Tibial nerve (tissue), 4 donors: ENCODE measurements around the gene EIF2S1. TPM values are rescaled to one million over a fixed set of nuclear protein-coding genes. Genes with fewer than 3 reads are reported as not detected.

ENCODE experiments used
- DNase-seq, 2 donors: peaks; one replicate each; pipeline ENCODE4 v3.0.0-alpha.2; 2019; ENCODE audit warnings: low spot score in 2 of 2
- H3K27ac ChIP-seq, 4 donors: fragments of 200-600 bp; sonication (generic) in 3 of 4; one replicate each; pipeline ENCODE4 v1.5.1; 2017 to 2019; ENCODE audit warnings: mild to moderate bottlenecking in 1 of 4
- H3K27me3 ChIP-seq, 2 donors: fragments of 200-600 bp; sonication (generic) in 1 of 2; one replicate each; pipeline versions ENCODE4 v1.5.1 to v1.6.0; 2017 to 2019
- H3K36me3 ChIP-seq, 3 donors: fragments of 200-600 bp; sonication (generic); one replicate each; pipeline ENCODE4 v1.5.1; 2018 to 2019
- H3K4me1 ChIP-seq, 4 donors: fragments of 200-600 bp; sonication (generic) in 3 of 4; one replicate each; pipeline ENCODE4 v1.5.1; 2017 to 2019
- H3K4me3 ChIP-seq, 4 donors: fragments of 200-600 bp; sonication (generic) in 3 of 4; one replicate each; pipeline ENCODE4 v1.5.1; 2017 to 2019; ENCODE audit warnings: mild to moderate bottlenecking in 1 of 4, moderate library complexity in 1 of 4
- H3K9me3 ChIP-seq, 4 donors: fragments of 200-600 bp; sonication (generic) in 3 of 4; one replicate each; pipeline ENCODE4 v1.5.1; 2017 to 2019
- CTCF ChIP-seq, 5 experiments: fragments of 200-600 bp in 3 of 5; fragments of 450-650 bp in 2 of 5; sonication (generic) in 3 of 5; IDR thresholded peaks; one replicate each; pipeline ENCODE4 v1.5.1; 2016 to 2019; ENCODE audit warnings: antibody characterized with exemption in 5 of 5, mild to moderate bottlenecking in 3 of 5, moderate library complexity in 2 of 5
- EP300 ChIP-seq, 2 donors: sonication (generic); formaldehyde crosslinking; IDR thresholded peaks; one replicate each; pipeline ENCODE4 v1.6.1; 2017; ENCODE audit warnings: antibody characterized with exemption in 2 of 2, mild to moderate bottlenecking in 1 of 2
- POLR2A ChIP-seq, 2 donors: fragments of 450-650 bp; IDR thresholded peaks; one replicate each; pipeline ENCODE4 v1.6.1; 2017; ENCODE audit warnings: antibody characterized with exemption in 2 of 2, mild to moderate bottlenecking in 2 of 2, moderate library complexity in 2 of 2
- WGBS, 2 donors: methylation state at CpG; one replicate each; pipeline ENCODE4 v1.1.5; 2018; 5-methylcytosine and 5-hydroxymethylcytosine counted together
- total RNA-seq, 4 donors: library from RNA; depleted of rRNA; stranded (reverse); fragments of >200 nt; gene quantifications; one replicate each; pipeline ENCODE4 v1.1.0, GENCODE V29; 2016

The EIF2S1 gene
- total RNA-seq, 4 donors from 2014 or later: 34.8 to 71.9 (median 61.3) TPM

GRCh38 chr14:67418401-67419191, 58.5 kb downstream of the EIF2S1 start:
- Histone ChIP-seq H3K4me1 (no peaks in the 10 kb centered on the region), H3K4me3 (no peak overlapping the region), H3K9me3 (no peaks in the 10 kb centered on the region), H3K27ac (no peak overlapping the region), H3K27me3 (no peaks in the 10 kb centered on the region), H3K36me3 (no peaks in the 10 kb centered on the region)
- 82 to 84% methylated on average over 11 of the region's 11 CpGs for WGBS, 2 donors
- TF ChIP-seq EP300 (IDR thresholded peaks at IDR 0.05) (no peak), POLR2A (IDR thresholded peaks at IDR 0.05) (no peak), CTCF (IDR thresholded peaks at IDR 0.05) (no peak)
- no peak for DNase-seq

- no peaks in the 10 kb centered on the region for H3K4me1 ChIP-seq
- H3K27ac ChIP-seq: no peak overlapping the region
- no peaks in the 10 kb centered on the region for H3K27me3 ChIP-seq
- TF ChIP-seq CTCF (IDR thresholded peaks at IDR 0.05) (peak in 2 of 5 experiments; percentile 9 to 34), EP300 (IDR thresholded peaks at IDR 0.05) (no peak), POLR2A (IDR thresholded peaks at IDR 0.05) (no peak)
- WGBS, 2 donors: 69 to 79% methylated on average over 12 of the region's 12 CpGs
- no peak overlapping the region for H3K4me3 ChIP-seq
- no peak for DNase-seq
- H3K36me3 ChIP-seq: no peaks in the 10 kb centered on the region
- H3K9me3 ChIP-seq: no peaks in the 10 kb centered on the region
Observed at GRCh38 chr14:67420102-67420739, 60.1 kb downstream of the EIF2S1 start.

GRCh38 chr14:67421356-67422224, 61.5 kb downstream of the EIF2S1 start:
- Histone ChIP-seq H3K4me3 (no peak overlapping the region), H3K4me1 (no peaks in the 10 kb centered on the region), H3K27me3 (peaks cover 0 to 5% of the 10 kb centered on the region in 2 donors), H3K9me3 (no peaks in the 10 kb centered on the region), H3K36me3 (no peaks in the 10 kb centered on the region), H3K27ac (no peak overlapping the region)
- DNase-seq: no peak
- TF ChIP-seq POLR2A (IDR thresholded peaks at IDR 0.05) (no peak), EP300 (IDR thresholded peaks at IDR 0.05) (no peak), CTCF (IDR thresholded peaks at IDR 0.05) (no peak)
- WGBS, 2 donors: 89% methylated on average over 11 of the region's 11 CpGs

- no peak for DNase-seq
- Histone ChIP-seq H3K4me1 (peaks cover 0 to 7% (median 0%) of the 10 kb centered on the region in 4 donors), H3K27ac (no peak overlapping the region), H3K36me3 (no peaks in the 10 kb centered on the region), H3K4me3 (no peak overlapping the region), H3K9me3 (no peaks in the 10 kb centered on the region), H3K27me3 (peaks cover 0 to 5% of the 10 kb centered on the region in 2 donors)
- TF ChIP-seq POLR2A (IDR thresholded peaks at IDR 0.05) (no peak), CTCF (IDR thresholded peaks at IDR 0.05) (no peak), EP300 (IDR thresholded peaks at IDR 0.05) (no peak)
- 68 to 86% methylated on average over 2 of the region's 2 CpGs for WGBS, 2 donors
Observed at GRCh38 chr14:67423424-67423823, 63.3 kb downstream of the EIF2S1 start.
